Bronchial epithelial cell (primary cell): ENCODE measurements around the gene CBLN3. TPM values are rescaled to one million over a fixed set of nuclear protein-coding genes. Genes with fewer than 3 reads are reported as not detected.
A peak's percentile ranks its signal among the peaks of the same experiment; 100 is the strongest.

Source experiments
- DNase-seq: peaks from one replicate; pipeline ENCODE4 v3.0.0-alpha.2; 2010; ENCODE audit warnings: low read depth
- FAIRE-seq: peaks from 2 replicates; lab custom pipeline; 2011; peaks lifted over from hg19 to GRCh38; lab: Jason Lieb, UNC
- H3K27me3 ChIP-seq: 2 replicates; pipeline ENCODE4 v1.5.1; 2011; ENCODE audit warnings: low read length; ENCODE audit not compliant: control insufficient read depth, insufficient read depth
- H3K36me3 ChIP-seq: 2 replicates; pipeline ENCODE4 v1.5.1; 2011; ENCODE audit warnings: low read length; ENCODE audit not compliant: control insufficient read depth, insufficient read depth
- H3K4me3 ChIP-seq: 2 replicates; pipeline ENCODE4 v1.5.1; 2011; ENCODE audit warnings: mild to moderate bottlenecking, low read depth, low read length, control low read depth
- total RNA-seq: library from RNA; depleted of rRNA; stranded (reverse); fragments of >200 nt; gene quantifications from 2 replicates; pipeline ENCODE4 v1.2.1, GENCODE V29; 2014
- TF ChIP-seq, protein P1 (sequence below): IDR thresholded peaks from 2 replicates; pipeline ENCODE4 v1.5.1; 2011; ENCODE audit warnings: mild to moderate bottlenecking, moderate library complexity, low read length, control low read depth, inconsistent platforms; ENCODE audit not compliant: insufficient read depth, severe bottlenecking

The CBLN3 gene
- total RNA-seq, 1 donor from 2014 or later = 0.53 TPM

DNA sequence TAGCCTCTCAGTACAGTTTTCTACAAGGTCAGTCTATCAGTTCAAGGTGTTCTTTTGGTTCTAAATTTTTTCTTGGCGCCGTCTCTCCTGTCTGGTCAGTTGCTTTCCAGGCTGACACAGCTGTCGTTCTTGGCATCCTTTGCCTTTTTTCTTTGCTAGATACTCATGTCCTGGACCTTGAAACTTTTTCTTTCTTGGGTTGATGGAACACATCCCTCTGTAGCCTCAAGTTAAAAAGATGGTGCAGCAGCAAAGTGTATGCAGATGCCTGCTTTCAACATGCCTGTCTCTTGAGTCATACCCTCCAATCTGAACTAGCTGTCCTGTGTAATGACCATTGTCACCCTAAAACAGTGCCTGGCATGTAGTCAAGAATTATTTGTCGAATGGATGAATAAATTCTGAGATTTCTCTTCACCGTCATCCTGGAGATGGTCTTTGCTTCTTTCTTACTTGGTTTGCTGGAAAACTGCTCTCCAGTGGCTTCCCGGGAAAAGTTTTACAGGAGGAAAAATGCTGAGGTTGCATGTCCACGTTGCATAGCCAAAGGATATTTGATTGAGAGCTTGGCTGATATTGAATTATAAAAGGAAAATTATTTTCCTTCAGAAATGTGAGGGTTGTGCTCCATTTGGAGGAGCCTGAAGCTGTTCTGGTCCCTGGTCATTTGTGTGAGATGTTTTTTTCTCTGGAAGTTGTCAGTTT is 26.0 kb downstream of the CBLN3 start:
- DNase-seq = peak; percentile 45
- Histone ChIP-seq H3K36me3 (peaks cover 2% of the 10 kb centered on the region), H3K27me3 (no peaks in the 10 kb centered on the region), H3K4me3 (no peak overlapping the region)
- TF ChIP-seq, protein P1, sequence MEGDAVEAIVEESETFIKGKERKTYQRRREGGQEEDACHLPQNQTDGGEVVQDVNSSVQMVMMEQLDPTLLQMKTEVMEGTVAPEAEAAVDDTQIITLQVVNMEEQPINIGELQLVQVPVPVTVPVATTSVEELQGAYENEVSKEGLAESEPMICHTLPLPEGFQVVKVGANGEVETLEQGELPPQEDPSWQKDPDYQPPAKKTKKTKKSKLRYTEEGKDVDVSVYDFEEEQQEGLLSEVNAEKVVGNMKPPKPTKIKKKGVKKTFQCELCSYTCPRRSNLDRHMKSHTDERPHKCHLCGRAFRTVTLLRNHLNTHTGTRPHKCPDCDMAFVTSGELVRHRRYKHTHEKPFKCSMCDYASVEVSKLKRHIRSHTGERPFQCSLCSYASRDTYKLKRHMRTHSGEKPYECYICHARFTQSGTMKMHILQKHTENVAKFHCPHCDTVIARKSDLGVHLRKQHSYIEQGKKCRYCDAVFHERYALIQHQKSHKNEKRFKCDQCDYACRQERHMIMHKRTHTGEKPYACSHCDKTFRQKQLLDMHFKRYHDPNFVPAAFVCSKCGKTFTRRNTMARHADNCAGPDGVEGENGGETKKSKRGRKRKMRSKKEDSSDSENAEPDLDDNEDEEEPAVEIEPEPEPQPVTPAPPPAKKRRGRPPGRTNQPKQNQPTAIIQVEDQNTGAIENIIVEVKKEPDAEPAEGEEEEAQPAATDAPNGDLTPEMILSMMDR = no peak
- FAIRE-seq = no peak

DNA sequence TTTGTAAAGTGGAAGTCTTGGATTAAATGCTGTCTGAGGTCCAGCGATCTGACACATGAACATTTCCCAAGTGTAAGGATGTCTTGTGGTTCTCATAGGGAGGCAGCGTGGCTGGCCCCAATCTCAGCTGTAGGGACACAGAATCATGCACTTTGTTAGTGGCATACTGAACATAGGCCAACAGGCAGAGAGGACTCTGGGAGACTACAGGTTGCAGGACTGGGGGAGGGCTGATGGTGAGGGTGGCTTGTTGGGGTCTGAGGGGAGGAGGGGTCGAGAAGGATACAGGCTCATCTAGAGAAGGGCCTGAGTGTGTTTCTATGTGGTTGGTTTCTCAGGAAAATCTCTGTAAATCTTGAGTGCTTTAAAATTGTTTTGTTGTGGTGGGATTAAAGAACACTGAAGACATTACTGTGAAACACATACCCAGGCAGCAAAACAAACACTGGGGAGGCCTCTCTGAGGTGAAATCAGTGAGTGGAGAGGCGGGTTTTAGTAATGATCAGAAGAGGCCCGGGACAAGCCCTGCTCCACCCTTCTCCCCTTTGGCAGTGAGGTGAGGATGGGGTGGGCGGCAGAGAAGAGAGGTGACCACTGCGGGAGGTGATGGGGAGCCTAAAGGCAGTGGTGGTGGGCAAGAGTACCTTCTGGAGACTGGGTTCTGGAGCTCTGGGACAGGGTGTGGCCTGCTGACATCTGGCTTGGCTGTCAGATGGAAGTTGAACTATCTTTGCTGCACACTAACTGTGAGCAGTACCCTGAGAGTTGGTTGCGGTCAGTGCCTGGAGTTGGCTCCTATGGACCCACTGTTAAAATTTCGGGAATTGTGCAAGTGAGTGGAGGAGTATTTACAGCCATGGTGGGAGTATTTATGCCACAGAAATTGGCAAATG is 27.4 kb downstream of the CBLN3 start:
- FAIRE-seq = no peak
- peaks cover 2% of the 10 kb centered on the region for H3K36me3 ChIP-seq
- no peaks in the 10 kb centered on the region for H3K27me3 ChIP-seq
- no peak overlapping the region for H3K4me3 ChIP-seq
- TF ChIP-seq, protein P1 = no peak
- DNase-seq = no peak

DNA sequence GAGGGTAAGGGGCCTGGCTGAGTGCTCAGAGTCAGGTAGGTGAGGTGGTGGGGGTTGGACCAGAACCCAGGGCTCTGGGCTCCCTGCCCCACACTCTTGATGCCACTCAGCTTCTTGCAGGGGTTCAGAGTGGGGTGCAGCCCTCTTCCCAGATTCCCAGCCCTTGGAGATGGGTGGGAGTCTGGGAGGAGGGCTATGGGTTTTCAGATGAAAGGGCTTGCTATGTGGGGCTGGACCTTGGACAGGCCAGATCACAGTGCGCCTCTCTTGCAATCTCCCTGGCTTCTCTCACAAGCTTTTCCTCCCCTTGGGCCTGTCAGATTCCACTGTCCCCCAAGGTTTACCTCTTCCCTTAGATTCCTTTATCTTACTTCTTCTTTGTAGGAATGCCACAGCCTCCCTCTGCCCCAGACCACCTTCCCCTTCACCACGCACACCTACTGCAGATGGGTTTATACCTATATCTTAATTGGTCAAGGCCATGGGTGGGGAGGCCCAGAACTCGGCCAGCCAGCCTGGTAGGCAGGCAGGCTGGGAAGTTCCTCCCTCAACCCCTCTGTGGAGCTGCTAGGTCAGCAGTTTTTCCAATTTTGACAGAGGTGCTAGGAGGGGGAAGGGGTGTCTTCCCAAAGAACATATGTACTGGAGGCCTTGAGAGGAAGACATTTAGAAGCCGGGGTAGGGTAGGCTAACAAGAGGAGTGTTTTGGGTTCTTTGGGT is 29.3 kb downstream of the CBLN3 start:
- FAIRE-seq (no peak), DNase-seq (no peak)
- no peak overlapping the region for H3K4me3 ChIP-seq
- no peaks in the 10 kb centered on the region for H3K27me3 ChIP-seq
- TF ChIP-seq, protein P1 = no peak
- H3K36me3 ChIP-seq = no peaks in the 10 kb centered on the region

DNA sequence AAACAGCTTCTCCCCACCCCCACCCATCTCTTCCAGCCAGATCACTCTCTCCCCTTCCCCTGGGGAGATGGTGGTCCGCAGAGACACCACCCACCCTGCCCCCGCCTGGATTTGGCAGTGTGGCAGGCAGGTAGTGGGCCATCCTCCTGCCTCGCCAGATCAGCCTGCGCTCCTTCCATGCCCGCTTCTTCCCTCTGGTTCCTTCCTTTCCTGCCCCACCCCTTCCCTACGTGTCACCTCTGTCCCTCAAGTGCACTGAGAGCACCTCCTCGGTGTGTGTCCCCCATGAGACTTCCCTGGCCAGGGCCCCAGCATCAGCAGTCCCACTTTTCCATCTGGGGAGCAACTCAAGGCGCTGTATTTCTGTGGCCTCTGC is 30.0 kb downstream of the CBLN3 start:
- Histone ChIP-seq H3K4me3 (peak overlapping the region; percentile 43), H3K27me3 (no peaks in the 10 kb centered on the region), H3K36me3 (no peaks in the 10 kb centered on the region)
- TF ChIP-seq, protein P1 = no peak
- DNase-seq (no peak), FAIRE-seq (no peak)

DNA sequence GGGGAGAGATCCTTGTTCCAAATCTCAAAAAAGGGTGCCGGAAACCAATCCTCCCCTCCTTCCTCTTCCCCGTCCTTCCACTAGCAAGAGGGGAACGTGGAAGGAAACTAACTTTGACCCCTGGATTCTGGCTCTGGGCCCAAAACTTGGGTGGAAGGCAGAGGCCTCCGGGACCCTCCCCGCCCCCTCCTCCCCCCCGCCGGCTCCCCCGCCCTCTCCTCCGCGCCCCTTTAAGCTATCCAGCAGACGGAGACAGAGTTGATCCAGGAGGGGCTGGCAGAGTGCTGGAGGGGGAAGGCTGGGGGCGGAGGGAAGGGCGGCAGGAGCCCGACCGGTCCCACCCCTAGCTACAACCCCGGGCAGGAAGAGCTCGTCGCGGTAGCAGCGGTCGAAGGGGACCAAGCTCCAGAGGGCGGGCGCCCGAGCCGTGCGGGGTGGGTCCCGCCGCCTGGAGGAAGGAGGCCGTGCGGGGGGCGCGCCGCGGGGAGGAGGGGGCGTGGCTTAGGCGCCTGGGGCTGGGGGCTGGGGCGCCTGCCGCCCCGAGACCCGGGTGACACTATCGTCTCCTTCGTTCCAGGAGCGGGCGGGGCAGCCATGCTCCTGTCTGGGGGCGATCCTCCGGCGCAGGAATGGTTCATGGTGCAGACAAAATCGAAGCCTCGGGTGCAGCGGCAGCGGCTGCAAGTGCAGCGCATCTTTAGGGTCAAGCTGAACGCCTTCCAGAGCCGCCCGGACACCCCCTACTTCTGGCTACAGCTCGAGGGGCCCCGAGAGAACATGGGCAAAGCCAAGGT is 30.6 kb downstream of the CBLN3 start, which contains the start of gene NYNRIN:
Gene NYNRIN (plus strand): TSS at position 351 of the 794 bp plus-strand sequence. CDS start 244 bp downstream, at position 595.
- TF ChIP-seq, protein P1 = no peak
- Histone ChIP-seq H3K27me3 (no peaks in the 10 kb centered on the region), H3K36me3 (no peaks in the 10 kb centered on the region), H3K4me3 (peak within 1 kb of the TSS; percentile 43)
- FAIRE-seq = no peak
- no peak for DNase-seq
